GM19193 (cell line): ENCODE results near the gene STK16.

Source experiments
- POLR2A ChIP-seq: IDR thresholded peaks from 4 replicates; pipeline ENCODE4 v1.6.1; 2011; ENCODE audit not compliant: insufficient read depth, insufficient read length; ENCODE audit errors: extremely low read depth

Gene STK16

GRCh38 chr2:219245148-219245898, at the start of gene STK16, which contains the start of gene GLB1L:
TSS of gene STK16 (plus strand) at chr2:219245479. CDS start at chr2:219246000, 521 bp downstream.
TSS of gene GLB1L (minus strand) at chr2:219245444. CDS start at chr2:219243573, 1,871 bp downstream.
- peak; percentile 87 for TF ChIP-seq POLR2A

- TF ChIP-seq POLR2A, result no peak
These were observed 47.9 kb upstream of the STK16 start for GRCh38 chr2:219197388-219197787.

GRCh38 chr2:219198974-219199373, 46.3 kb upstream of the STK16 start:
- no peak for TF ChIP-seq POLR2A

GRCh38 chr2:219199470-219200211, 45.6 kb upstream of the STK16 start:
- no peak for TF ChIP-seq POLR2A

GRCh38 chr2:219204425-219205164, 40.7 kb upstream of the STK16 start:
- no peak for TF ChIP-seq POLR2A

GRCh38 chr2:219205165-219205538, 40.1 kb upstream of the STK16 start:
- no peak for TF ChIP-seq POLR2A

GRCh38 chr2:219205981-219206327, 39.3 kb upstream of the STK16 start:
- TF ChIP-seq POLR2A, result no peak

- TF ChIP-seq POLR2A, result peak; percentile 98
These were observed 38.7 kb upstream of the STK16 start, which contains the start of gene ZFAND2B for GRCh38 chr2:219206328-219207133. TSS of gene ZFAND2B (plus strand) at chr2:219206782. CDS start at chr2:219206988, 206 bp downstream.

- TF ChIP-seq POLR2A, result no peak
These were observed 38.0 kb upstream of the STK16 start for GRCh38 chr2:219207134-219207883.

- no peak for TF ChIP-seq POLR2A
These were observed 37.2 kb upstream of the STK16 start for GRCh38 chr2:219207884-219208740.

GRCh38 chr2:219209236-219210195, 35.8 kb upstream of the STK16 start:
- no peak for TF ChIP-seq POLR2A

GRCh38 chr2:219210196-219210885, 34.9 kb upstream of the STK16 start:
- TF ChIP-seq POLR2A, result no peak

- TF ChIP-seq POLR2A, result no peak
These were observed 34.4 kb upstream of the STK16 start for GRCh38 chr2:219210886-219211362.
